Mesodermal cell (in vitro differentiated cells): ENCODE data around the gene PMF1.

ENCODE experiments used
- H3K27ac ChIP-seq: 2 replicates; pipeline ENCODE4 v1.7.0; 2013; ENCODE audit warnings: mild to moderate bottlenecking, low read depth, low read length, moderate library complexity; ENCODE audit not compliant: severe bottlenecking
- H3K36me3 ChIP-seq: 2 replicates; pipeline ENCODE4 v1.7.1; 2013; ENCODE audit warnings: mild to moderate bottlenecking, low read length, moderate library complexity; ENCODE audit not compliant: control insufficient read depth, insufficient read depth
- H3K4me1 ChIP-seq: one replicate; pipeline ENCODE4 v1.7.1; 2013; ENCODE audit warnings: mild to moderate bottlenecking, low read length; ENCODE audit not compliant: insufficient read depth, control insufficient read depth, poor library complexity, severe bottlenecking
- H3K4me3 ChIP-seq: 2 replicates; pipeline ENCODE4 v1.7.0; 2013; ENCODE audit warnings: low read length, control low read depth, mild to moderate bottlenecking; ENCODE audit not compliant: insufficient read depth, poor library complexity, severe bottlenecking; ENCODE audit errors: extremely low read depth
- H3K9me3 ChIP-seq: 2 replicates; pipeline ENCODE4 v1.7.1; 2013; ENCODE audit warnings: mild to moderate bottlenecking, low read length, moderate library complexity; ENCODE audit not compliant: control insufficient read depth
- WGBS, 2 experiments: methylation state at CpG; one replicate each; pipeline ENCODE4 v1.1.5; 2013; ENCODE audit warnings: missing lambda C conversion rate in 2 of 2; ENCODE audit not compliant: insufficient coverage in 2 of 2; 5-methylcytosine and 5-hydroxymethylcytosine counted together

The PMF1 gene

DNA sequence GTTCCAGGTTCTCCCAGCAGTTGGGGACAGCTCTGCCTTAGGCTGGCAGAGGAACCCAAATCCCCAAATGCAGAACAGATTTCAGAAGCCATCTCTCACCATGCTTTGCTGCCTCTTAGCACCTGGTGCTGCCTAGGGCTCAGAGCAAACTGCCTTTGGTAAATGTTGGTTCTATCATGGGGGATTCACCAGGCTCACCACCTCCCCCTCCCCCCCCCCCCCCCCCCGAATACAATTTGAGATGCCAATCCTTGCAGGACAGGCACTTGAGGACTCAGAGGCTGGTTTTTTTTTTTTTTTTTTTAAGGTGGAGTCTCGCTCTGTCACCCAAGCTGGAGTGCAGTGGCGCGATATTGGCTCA is 35.5 kb downstream of the PMF1 start:
- Histone ChIP-seq H3K4me1 (peaks cover 52% of the 10 kb centered on the region), H3K9me3 (no peaks in the 10 kb centered on the region), H3K27ac (peak overlapping the region; percentile 41), H3K4me3 (no peak overlapping the region), H3K36me3 (peaks cover 47% of the 10 kb centered on the region)
- WGBS, 2 experiments: no CpG with 5 or more reads among the region's 4 CpGs

DNA sequence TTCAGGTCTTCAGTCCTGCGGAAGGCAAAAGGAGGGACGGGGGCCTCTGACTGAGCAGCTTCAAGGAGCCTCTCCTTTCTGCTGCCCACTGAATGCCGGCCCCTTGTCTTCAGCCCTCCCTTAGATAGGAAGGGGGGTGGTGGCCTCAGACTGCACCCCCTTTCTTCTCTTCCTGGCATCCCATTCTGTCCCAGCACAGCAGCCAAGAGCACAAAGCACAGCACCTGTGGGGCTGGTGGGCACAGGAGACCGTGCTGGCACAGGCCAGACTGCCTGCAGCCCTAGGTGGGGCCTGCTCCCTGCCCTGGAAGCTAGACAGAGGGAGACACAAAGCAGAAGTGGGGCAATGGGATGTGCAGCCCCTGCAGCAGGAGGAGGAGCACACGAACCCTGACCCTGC is 36.8 kb downstream of the PMF1 start:
- Histone ChIP-seq H3K4me1 (peaks cover 57% of the 10 kb centered on the region), H3K36me3 (peaks cover 60% of the 10 kb centered on the region), H3K9me3 (no peaks in the 10 kb centered on the region), H3K27ac (peak overlapping the region; percentile 10), H3K4me3 (no peak overlapping the region)
- 90 to 98% methylated on average over 2 to 4 of the region's 5 CpGs for WGBS, 2 experiments

DNA sequence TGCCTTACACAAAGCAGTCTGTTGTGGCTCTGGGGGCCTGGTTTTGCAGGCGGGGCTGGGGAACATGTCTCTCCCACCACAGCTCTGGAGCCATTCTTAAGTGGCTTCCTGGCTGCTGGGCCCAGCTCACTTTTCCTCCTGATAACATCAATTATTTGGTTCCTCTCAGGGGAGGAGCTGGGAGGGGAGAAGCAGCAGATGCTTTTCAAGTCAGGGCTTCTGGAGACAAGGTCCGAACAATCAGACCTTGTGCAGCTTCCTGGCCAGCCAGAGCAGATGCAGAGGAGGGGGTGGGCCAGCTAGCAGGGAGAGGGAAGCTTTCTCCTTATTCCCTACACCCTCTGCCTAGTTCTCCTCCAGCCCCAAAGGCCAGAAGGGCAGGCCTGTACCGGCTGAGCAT is 38.7 kb downstream of the PMF1 start:
- H3K4me3 ChIP-seq: no peak overlapping the region
- no peaks in the 10 kb centered on the region for H3K9me3 ChIP-seq
- H3K27ac ChIP-seq: peak overlapping the region; percentile 76
- H3K4me1 ChIP-seq: peaks cover 61% of the 10 kb centered on the region
- H3K36me3 ChIP-seq: peaks cover 76% of the 10 kb centered on the region
- WGBS, 2 experiments: 74 to 86% methylated on average over 2 to 3 of the region's 3 CpGs

DNA sequence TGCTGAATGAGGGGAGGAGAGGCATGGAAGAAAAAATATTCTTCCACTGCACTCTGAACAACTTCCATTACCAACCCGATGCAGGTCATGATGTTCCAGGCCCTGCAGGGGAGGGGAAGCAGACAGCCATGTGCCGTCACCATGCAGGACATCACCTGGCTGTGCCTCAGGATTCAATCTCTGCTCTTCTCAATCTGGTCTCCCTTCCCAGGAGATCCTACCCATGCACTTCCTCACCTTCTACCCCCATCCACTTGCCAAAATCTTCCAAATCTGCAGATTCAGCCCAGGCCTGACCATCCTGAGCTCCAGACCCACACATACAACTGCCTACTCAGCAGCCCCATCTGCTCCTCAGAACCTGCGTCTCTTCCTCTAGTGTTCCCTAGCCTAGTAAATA is 40.8 kb downstream of the PMF1 start:
- H3K27ac ChIP-seq: peak overlapping the region; percentile 37
- no peaks in the 10 kb centered on the region for H3K9me3 ChIP-seq
- peaks cover 68% of the 10 kb centered on the region for H3K4me1 ChIP-seq
- 93 to 100% methylated on average over 2 to 3 of the region's 3 CpGs for WGBS, 2 experiments
- H3K36me3 ChIP-seq: peaks cover 90% of the 10 kb centered on the region
- H3K4me3 ChIP-seq: no peak overlapping the region

DNA sequence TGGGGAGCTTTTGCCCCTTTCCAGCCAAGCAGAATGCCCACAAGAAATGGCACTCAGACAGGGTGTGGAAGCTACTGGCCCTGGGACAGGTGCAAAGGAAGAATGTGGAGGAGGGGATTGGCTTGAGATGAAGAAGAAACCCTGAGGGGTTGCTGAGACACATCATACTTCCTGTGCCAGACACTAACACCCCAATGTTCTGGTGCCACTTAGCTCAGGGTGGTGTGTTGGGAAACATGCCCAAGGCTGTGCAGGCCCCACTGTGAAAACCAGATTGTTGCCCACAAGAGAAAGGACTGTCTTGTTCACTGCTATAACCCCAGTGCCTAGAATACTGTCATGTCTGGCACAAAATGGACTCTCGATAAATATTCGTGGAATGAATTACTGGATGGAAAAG is 44.9 kb downstream of the PMF1 start:
- peaks cover 29% of the 10 kb centered on the region for H3K4me1 ChIP-seq
- 92% methylated on average over 2 of the region's 2 CpGs; no CpG with 5 or more reads in 1 of the 2 experiments for WGBS, 2 experiments
- H3K27ac ChIP-seq: peak overlapping the region; percentile 31
- no peaks in the 10 kb centered on the region for H3K9me3 ChIP-seq
- H3K4me3 ChIP-seq: no peak overlapping the region
- peaks cover 92% of the 10 kb centered on the region for H3K36me3 ChIP-seq

DNA sequence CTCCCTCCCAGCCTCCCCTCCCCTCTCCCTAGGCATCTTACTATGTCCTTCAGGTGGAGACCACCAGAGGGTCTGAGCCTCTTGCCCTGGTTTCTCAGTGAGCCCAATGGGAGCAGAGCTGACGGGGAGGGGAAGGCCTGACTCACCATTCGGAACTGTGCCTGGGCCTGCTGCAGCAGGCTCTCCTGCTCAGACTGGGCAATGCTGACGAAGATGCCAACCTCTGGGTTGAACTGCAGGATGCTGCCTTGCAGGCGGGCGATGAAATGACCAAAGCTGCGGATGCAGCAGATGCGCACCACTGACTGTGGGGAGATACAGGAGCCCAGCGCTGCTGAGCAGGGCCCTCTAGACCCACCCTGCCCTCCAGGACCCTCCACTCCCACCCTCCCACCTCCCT is 46.1 kb downstream of the PMF1 start:
- H3K36me3 ChIP-seq: peaks cover 92% of the 10 kb centered on the region
- peaks cover 23% of the 10 kb centered on the region for H3K4me1 ChIP-seq
- no peak overlapping the region for H3K27ac ChIP-seq
- H3K4me3 ChIP-seq: no peak overlapping the region
- H3K9me3 ChIP-seq: no peaks in the 10 kb centered on the region
- WGBS, 2 experiments: 94 to 100% methylated on average over 5 to 7 of the region's 8 CpGs

DNA sequence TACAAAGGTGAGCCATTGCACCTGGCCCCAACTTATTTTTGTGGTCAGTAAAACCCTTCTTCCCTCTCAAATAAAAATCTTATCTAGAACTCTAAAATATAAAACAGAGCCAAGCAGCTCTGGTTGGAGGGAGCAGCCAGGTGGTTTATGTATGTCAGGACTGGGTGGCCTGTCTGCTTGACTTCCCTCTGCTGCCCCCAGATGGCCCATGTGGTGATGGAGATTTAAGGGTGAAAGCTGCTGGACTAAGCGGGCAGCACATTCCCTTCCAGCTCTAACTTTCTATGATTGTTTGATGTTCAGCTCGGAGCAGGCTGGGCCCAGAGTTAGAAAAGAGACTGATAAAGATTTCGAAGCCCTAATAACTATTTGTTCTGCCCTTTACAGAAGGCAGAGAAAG is 47.0 kb downstream of the PMF1 start:
- 88% methylated on average over 3 of the region's 3 CpGs; no CpG with 5 or more reads in 1 of the 2 experiments for WGBS, 2 experiments
- H3K9me3 ChIP-seq: no peaks in the 10 kb centered on the region
- H3K27ac ChIP-seq: no peak overlapping the region
- peaks cover 94% of the 10 kb centered on the region for H3K36me3 ChIP-seq
- H3K4me1 ChIP-seq: peaks cover 20% of the 10 kb centered on the region
- no peak overlapping the region for H3K4me3 ChIP-seq

DNA sequence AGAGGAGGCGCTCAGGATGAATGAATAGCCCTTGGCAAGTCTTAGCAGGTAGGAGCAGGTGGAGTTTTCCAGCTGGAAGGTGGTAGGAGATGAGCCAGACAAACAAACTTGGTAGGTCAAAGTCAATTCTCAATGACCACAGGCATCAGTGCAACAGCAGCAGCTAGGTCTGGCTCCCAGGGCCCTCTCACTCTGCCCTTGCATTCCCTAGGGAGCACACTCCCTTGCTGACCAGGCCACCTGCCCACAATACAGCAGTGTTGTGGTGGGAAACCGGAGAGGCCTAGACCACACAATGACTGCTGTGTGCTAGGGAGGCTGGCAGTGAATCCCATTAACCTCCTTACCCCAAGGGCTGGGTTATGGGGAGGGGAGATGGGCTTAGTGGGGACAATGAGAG is 48.1 kb downstream of the PMF1 start:
- Histone ChIP-seq H3K36me3 (peaks cover 96% of the 10 kb centered on the region), H3K4me1 (peaks cover 20% of the 10 kb centered on the region), H3K4me3 (no peak overlapping the region), H3K27ac (no peak overlapping the region), H3K9me3 (no peaks in the 10 kb centered on the region)
- WGBS, 2 experiments: 78 to 100% methylated on average over 1 of the region's 2 CpGs

DNA sequence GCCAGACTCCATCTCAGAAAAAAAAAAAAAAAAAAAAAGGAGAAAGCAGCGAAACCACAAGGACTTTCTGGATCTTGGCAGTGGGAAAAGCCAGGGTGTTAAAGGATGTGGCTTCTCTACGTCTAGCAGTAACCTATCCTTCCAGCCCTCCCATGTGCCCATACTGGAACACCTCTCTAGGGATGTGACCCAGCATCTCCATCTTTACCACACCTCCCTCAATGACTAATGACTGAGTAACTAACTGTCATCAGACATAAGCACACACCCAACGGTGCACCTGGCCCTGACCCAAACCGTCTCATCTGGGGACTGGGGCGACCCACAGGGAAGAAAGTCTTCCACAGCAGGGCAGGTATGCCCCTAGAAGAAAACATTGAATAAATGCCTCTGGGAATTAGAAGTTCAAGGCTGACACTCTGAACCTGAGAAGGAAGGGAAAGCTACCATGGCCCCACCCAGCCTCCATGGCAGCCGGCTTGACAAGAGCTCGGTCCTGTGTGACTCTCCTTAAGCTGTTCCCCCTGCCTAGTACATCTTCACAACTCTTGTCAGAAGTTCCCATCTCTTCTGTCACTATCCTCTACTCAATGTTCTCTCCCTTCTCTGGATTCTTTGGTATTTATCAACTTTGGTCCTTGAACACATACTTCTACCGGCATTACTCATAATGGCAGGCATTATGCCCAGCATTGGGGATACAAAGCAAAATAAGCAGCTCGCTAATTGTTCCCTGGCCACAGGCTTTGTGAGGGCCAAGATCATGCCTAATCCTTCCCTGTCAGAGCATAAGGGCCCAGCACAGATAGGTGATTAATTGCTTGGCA is 49.9 kb downstream of the PMF1 start:
- Histone ChIP-seq H3K4me3 (no peak overlapping the region), H3K36me3 (peaks cover 97% of the 10 kb centered on the region), H3K27ac (no peak overlapping the region), H3K4me1 (peaks cover 6% of the 10 kb centered on the region), H3K9me3 (no peaks in the 10 kb centered on the region)
- 97 to 98% methylated on average over 8 of the region's 9 CpGs for WGBS, 2 experiments

DNA sequence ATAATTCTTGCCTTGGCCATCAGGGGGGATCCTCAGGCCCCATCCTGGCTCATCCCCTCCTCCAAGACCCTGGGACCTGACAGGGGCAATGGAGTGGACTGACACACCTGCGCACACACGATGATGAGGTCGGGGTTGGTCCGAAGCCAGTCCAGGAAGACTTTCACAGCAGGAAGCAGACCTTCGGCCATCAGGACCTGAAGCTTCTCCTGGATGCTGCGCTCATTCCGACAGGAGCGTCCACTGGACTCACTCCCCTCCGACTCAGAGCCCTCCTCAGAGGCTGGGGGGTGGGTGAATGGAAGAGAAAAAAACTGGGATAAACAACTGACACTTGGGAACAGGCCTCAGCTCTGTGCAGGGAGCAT is 50.5 kb downstream of the PMF1 start:
- Histone ChIP-seq H3K9me3 (no peaks in the 10 kb centered on the region), H3K36me3 (peaks cover 97% of the 10 kb centered on the region), H3K4me1 (peaks cover 3% of the 10 kb centered on the region), H3K27ac (no peak overlapping the region), H3K4me3 (no peak overlapping the region)
- WGBS, 2 experiments: 99 to 100% methylated on average over 8 of the region's 9 CpGs

DNA sequence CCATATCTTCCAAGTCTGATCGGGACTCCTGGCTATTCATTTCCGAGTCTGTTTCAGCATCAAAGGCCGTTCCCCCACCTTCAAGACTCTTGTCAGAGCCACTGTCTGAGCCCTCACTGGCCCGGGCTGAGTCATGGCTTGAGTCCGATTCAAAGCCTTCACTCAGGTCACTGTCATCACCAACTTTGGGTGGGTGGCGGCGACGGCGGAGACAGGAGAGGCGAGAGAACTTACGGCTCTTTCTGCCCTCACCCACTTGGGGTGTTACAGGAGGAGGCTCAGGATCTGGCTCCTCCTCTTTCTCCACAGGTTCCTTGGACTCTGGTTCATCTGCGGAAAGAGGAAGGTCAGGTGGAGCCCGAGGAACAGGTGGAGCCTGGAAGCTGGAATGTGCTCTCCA is 53.2 kb downstream of the PMF1 start:
- Histone ChIP-seq H3K27ac (no peak overlapping the region), H3K4me3 (no peak overlapping the region), H3K36me3 (peaks cover 90% of the 10 kb centered on the region), H3K4me1 (peaks cover 11% of the 10 kb centered on the region), H3K9me3 (no peaks in the 10 kb centered on the region)
- WGBS, 2 experiments: 95 to 96% methylated on average over 11 to 13 of the region's 13 CpGs
